Measurements from ENCODE around the gene LRRC46. TPM values are rescaled to one million over a fixed set of nuclear protein-coding genes. Genes with fewer than 3 reads are reported as not detected.

The LRRC46 gene
- total and polyA plus RNA-seq, 8 donors = 0.44 to 16.5 (median 7.8) TPM

DNA sequence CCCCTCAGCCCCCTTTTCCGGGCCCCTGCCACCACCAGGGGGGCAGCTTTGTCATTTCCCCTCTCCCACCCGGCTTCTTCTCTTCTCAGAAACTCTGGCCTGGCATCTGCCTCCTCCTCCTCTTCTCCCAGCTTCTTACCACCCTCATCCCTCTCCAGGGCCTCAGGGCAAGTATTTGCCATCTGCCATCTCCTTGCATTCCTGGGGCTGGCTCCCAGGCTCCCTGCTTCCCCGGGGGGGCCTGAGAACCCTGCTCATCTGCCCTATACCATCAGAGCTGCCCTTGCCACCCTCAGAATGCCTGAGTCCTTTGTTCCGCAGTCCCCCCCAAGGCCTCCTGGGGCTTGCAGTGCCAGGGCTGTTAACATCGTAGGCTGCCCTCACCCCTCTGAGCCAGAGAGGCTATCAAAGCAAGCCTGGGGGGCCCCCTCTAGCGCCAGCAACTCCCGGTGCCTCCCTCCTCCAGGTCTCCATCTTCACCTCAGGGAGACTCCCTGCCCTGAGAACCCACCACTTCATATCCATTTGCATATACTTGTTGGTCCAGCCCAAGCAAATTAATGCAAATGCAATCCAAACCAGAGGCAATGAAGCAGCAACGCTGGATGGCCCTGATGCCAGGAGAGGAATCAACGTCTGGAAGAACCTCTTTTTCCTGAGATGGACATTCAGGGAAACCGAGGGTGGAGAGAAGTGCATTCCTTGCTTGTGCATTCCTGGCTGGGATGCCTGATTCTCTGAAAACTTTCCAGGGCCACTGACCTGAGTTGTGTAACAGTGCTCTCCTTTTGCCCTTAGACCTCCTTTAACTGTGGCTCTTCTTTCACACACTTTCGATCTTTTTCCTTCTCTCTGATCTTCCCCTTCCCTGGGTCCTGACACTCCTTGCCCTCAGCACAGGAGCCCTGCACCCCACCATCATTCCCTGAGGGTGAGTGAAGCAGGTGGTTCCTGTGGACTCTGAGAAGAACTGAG is 43.8 kb downstream of the LRRC46 start:
- DNase-seq (no peak), ATAC-seq (no peak)
- H3K27me3 ChIP-seq = peaks cover 0 to 49% of the 10 kb centered on the region in 2 donors
- intact Hi-C loops (cut with DNase I) = no loop called here
- H3K36me3 ChIP-seq = no peaks in the 10 kb centered on the region
- no peaks in the 10 kb centered on the region for H3K9me3 ChIP-seq
- no peak overlapping the region for H3K27ac ChIP-seq
- TF ChIP-seq, protein P1, sequence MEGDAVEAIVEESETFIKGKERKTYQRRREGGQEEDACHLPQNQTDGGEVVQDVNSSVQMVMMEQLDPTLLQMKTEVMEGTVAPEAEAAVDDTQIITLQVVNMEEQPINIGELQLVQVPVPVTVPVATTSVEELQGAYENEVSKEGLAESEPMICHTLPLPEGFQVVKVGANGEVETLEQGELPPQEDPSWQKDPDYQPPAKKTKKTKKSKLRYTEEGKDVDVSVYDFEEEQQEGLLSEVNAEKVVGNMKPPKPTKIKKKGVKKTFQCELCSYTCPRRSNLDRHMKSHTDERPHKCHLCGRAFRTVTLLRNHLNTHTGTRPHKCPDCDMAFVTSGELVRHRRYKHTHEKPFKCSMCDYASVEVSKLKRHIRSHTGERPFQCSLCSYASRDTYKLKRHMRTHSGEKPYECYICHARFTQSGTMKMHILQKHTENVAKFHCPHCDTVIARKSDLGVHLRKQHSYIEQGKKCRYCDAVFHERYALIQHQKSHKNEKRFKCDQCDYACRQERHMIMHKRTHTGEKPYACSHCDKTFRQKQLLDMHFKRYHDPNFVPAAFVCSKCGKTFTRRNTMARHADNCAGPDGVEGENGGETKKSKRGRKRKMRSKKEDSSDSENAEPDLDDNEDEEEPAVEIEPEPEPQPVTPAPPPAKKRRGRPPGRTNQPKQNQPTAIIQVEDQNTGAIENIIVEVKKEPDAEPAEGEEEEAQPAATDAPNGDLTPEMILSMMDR (IDR thresholded peaks at IDR 0.05) = no peak
- H3K4me1 ChIP-seq = peaks cover 0 to 4% of the 10 kb centered on the region in 2 donors
- no peak overlapping the region for H3K4me3 ChIP-seq

DNA sequence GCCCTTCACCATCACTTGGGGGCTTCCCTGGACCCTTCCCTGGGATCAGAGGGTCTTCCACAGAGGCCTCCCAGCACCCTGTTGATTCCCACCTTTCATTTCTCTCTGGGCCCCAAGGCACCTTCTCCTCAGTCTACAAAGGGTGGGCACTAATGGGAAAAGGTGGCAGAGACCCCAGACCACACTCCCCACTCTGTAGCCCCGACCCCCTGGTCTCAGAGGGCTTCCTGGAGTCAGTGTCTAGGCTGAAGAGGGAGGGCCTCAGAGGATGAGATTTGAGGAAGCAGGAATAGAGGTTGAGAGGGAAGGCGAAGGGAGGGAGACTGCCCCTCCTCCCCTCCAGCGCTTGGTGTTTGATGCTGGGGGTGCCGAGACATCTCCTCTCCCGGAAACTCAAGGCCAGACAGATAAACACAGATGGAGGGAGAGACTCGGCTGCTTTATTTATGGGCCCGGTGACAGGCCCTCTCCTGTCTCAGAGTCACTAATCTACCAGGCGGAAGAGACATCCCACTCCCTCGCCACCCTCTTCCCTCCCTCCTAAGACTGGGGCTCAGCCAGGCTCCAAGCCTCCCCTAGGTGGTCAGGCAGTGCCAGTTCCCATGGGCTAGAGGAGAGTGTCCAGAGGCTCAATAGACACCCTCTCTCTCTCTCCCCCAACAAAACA is 46.0 kb downstream of the LRRC46 start:
- H3K36me3 ChIP-seq = no peaks in the 10 kb centered on the region
- no peak overlapping the region for H3K4me3 ChIP-seq
- ATAC-seq (no peak), DNase-seq (no peak)
- H3K27ac ChIP-seq = no peak overlapping the region
- peaks cover 0 to 27% of the 10 kb centered on the region in 2 donors for H3K27me3 ChIP-seq
- TF ChIP-seq, protein P1 (IDR thresholded peaks at IDR 0.05) = no peak
- peaks cover 0 to 13% of the 10 kb centered on the region in 2 donors for H3K4me1 ChIP-seq
- no peaks in the 10 kb centered on the region for H3K9me3 ChIP-seq
- intact Hi-C loops (cut with DNase I) = no loop called here

DNA sequence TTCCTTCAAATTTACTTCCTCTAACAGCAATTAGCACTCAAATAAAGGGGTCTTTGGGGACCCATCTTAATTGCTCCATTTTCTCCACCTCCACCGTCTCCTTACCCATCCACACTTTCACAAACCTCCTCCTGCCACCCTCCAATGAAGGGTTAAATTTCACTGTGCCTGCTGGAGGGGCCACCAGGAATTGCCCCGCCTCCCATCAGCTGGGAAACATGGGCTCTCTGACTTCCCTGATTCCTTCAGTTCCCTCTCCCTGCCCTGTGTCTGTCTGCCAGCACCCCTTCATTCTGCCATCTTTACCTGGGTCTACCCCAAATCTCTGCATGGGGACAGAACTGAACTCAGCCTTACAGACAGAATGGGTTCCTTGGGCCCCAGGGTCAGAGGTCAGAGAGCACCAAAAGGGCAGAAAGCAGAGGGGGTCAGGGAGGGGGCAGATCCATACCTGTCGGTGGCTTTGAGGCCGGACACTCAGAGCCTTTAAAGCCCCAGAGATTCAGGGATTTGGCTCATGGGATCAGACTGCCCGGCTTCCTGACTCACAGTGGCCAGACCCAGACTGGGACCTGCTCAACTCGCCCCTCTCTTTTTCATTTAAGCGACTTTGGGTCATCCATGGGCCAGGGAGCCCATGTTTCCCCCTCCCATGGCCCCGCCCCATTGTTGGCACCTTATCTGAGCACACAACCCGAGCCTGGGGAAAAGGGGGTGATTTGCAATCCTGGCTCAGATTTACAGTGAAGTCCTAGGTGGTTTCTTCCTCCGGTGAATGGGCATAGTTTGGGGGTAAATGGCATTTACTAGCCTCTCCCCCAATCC is 46.9 kb downstream of the LRRC46 start:
- no peak overlapping the region for H3K4me3 ChIP-seq
- H3K27ac ChIP-seq = no peak overlapping the region
- TF ChIP-seq, protein P1 (IDR thresholded peaks at IDR 0.05) = no peak
- no peaks in the 10 kb centered on the region for H3K36me3 ChIP-seq
- intact Hi-C loops (cut with DNase I) = no loop called here
- ATAC-seq (no peak), DNase-seq (no peak)
- H3K27me3 ChIP-seq = peaks cover 0 to 18% of the 10 kb centered on the region in 2 donors
- no peaks in the 10 kb centered on the region for H3K9me3 ChIP-seq
- H3K4me1 ChIP-seq = peaks cover 0 to 14% of the 10 kb centered on the region in 2 donors

DNA sequence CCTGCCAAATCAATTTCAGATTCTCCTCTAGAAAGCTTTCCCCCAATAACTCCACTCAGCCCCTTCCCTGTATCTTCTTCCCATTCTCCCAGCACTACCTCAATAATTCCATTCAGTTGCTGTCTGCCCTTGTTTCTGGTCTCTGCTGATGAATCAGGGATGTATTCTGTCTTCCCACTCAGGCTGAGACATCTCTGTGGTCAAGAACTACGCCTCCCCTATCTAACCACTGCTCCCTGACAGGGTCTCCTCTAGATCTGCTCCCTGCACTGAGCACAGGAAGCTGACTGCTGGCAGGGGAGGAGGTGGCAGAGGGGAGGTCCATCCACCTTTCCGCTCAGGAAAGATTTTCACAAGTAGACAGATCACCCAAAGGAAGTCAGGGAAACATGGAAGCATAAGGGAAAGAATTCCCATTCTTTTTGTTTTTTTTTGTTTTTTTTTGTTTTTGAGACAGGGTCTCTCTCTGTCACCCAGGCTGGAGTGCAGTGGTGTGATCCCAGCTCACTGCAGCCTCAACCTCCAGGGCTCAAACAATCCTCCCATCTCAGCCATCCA is 47.6 kb downstream of the LRRC46 start:
- TF ChIP-seq, protein P1 (IDR thresholded peaks at IDR 0.05) = no peak
- Histone ChIP-seq H3K27me3 (peaks cover 0 to 18% of the 10 kb centered on the region in 2 donors), H3K4me1 (peaks cover 0 to 14% of the 10 kb centered on the region in 2 donors), H3K4me3 (no peak overlapping the region), H3K36me3 (no peaks in the 10 kb centered on the region), H3K9me3 (no peaks in the 10 kb centered on the region), H3K27ac (no peak overlapping the region)
- intact Hi-C loops (cut with DNase I) = no loop called here
- DNase-seq (no peak), ATAC-seq (no peak)

All from left lung (tissue), 10 donors.